Retina (tissue), 1 donor: Measurements from ENCODE around the gene AKAP7.

Experiments used
- DNase-seq: peaks from one replicate; pipeline ENCODE4 v3.0.0-alpha.2; 2016

The AKAP7 gene

GRCh38 chr6:131134980-131135243 is 355 bp upstream of the AKAP7 start:
- DNase-seq, result no peak

- DNase-seq, result no peak
Measured at GRCh38 chr6:131136021-131136786, 937 bp downstream of the AKAP7 start.

DNA sequence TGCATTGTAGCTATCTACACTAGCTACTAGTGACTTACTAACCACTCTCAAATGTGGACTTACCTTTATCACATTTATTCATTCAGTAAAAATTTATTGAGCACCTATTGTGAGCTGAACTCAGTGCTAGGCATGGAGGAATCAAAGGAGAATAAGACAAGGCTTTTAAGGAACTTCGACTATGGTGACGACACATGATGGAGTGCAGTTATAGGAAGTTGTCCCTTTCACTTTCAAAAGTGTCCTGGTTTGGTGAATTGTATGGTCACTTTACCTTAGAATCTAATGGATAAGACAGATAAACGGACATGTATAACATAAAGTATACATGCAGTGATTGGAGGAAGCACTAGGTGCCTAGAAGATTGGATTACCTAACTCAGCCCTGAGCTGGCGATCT is 4.3 kb downstream of the AKAP7 start:
- DNase-seq, result no peak

DNA sequence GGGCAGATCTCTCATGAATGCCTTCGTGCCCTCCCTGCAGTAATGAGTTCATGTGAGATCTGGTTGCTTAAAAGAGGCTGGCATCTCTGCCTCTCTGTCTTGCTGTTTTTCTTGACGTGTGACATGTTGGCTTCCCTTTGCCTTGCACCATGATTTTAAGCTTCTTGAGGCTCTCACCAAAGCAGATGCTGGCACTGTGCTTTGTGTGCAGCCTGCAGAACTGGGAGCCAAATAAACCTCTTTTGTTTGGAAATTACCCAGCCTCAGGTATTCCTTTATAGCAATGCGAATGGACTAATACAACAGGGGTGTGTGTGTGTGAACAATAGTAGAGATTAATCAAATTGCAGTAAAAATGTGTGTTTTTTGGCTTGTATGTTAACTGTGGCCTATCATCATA is 8.1 kb downstream of the AKAP7 start:
- DNase-seq, result no peak

GRCh38 chr6:131146865-131147264 is 11.6 kb downstream of the AKAP7 start:
- no peak for DNase-seq

DNA sequence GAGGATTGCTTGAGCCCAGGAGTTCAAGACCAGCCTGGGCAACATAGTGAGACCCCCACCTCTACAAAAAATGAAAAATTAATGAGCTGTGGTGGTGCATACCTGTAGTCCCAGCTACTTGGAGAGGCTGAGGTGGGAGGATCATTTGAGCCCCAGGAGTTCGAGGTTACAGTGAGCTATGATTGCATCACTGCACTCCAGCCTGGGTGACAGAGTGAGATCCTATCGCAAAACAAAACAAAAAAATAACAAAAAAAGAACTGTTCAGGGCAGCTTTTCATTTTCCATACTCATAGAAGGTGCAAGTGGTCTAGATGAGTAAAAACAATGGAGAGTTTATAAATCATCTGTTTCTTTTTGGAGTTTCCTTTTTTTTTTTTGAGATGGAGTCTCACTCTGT is 21.1 kb downstream of the AKAP7 start:
- no peak for DNase-seq

DNA sequence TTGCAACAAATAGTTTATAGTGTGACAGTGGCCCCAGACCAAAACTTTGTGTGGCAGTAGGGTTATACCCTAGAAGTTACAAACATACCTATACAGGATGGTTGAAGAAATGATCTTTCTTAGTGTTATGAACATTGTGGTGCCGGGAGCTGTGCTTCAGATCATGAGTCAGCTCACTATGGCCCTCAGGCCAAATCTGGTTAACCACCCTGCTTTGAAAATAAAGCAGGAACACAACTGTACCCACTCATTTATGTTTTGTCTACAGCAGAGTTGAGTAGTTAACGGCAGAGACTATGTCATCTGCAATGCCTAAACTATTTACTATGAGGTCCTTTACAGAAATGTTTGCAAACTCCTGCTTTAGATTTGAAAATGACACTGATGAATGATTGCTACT is 24.3 kb downstream of the AKAP7 start:
- DNase-seq, result no peak

DNA sequence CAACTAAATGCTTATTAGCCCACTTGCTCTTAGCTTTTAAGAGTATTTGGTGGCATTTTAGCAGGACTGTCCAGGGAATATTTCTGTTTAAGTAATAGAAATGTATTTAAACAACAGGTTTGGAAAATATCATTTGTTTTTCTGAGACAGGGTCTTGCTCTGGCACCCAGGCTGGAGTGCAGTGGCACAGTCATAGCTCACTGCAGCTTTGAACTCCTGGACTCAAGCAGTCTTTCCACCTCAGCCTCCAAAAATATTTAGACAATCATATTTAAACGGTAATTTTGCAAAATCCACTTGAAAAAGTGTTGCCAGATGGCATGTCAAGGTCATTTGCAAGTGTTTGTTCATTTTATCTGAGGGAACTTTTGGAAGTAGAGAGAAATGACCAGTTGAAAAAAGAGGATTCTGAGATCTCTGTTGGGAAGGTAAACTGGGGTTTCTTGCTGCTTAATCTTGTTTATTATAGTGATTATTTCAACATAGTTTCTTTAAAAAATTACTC is 25.0 kb downstream of the AKAP7 start:
- DNase-seq, result no peak

DNA sequence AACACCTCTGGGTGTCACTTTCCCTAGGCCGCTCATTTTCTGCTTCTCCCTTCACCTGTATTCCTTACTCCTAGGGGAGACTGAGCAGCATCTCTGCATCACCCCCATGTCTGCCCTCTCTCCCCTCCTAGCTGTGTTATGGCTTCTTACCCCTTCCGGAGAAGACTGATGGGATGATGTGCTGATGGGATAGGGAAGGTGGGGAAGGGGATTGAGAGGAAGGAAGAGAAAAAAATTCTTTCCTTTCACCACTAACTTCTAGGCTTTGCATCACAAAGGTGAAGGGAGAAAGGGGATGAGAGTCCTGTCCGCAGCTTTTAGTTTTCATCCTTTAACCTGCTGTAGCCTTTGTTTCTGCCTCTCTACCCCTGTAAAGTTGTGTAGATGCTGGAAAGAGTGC is 26.7 kb downstream of the AKAP7 start:
- no peak for DNase-seq

GRCh38 chr6:131163886-131164285 is 28.6 kb downstream of the AKAP7 start:
- no peak for DNase-seq

DNA sequence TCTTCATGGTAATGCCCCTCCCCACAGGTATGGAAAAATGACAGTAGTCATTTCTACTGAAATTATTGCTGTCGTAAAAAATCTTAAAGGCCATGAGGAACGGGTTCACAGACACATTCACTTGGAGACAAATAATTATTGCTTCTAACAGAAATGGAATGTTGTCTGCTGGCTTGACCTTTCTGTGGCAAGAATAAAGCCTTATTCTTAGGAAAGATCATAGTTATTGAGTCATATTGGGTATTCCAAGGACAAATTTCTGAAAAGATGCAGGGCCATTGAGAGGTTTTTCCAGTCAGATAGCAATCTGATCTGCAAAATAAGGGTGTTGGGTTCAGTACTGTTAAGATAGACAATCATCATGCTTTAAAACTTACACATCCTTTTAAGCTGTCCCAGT is 29.2 kb downstream of the AKAP7 start:
- DNase-seq, result no peak

DNA sequence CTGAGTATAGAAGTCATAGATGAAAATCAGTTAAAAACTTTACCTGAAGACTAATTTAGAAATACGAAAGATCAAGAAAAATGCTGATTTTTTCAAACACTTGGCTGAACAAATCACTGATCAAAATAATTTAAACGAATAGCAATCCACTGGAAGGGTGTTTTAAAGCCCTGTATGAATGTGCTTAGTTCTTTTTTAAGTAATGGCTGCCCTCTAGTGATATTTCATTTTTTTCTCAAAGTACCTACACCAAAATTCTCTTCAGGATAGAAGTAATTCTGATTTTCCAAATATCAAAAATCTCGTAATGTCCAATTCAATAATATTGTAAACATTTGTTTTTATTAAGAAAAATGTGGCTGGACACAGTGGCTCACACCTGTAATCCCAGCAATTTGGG is 32.5 kb downstream of the AKAP7 start:
- no peak for DNase-seq

DNA sequence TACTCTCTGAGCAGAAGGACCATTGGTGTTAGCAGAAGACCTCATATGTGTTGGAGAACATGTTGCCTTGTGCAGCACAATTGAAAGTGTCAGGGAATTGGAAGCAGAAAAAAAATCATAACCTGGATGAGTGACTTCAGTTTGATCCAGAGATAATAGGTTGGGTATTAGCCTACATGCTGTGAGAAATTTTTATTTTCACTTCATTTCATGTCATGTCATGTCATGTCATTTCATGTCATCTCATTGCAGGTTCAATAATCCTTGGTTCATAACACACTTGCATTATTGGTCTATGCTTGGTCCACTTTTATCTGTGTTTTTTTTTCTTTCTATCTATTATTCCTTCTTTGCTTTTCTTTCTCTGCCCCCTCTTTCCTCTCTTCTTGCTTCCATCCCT is 34.3 kb downstream of the AKAP7 start:
- no peak for DNase-seq

- DNase-seq, result no peak
Measured at GRCh38 chr6:131172222-131172621, 37.0 kb downstream of the AKAP7 start.

DNA sequence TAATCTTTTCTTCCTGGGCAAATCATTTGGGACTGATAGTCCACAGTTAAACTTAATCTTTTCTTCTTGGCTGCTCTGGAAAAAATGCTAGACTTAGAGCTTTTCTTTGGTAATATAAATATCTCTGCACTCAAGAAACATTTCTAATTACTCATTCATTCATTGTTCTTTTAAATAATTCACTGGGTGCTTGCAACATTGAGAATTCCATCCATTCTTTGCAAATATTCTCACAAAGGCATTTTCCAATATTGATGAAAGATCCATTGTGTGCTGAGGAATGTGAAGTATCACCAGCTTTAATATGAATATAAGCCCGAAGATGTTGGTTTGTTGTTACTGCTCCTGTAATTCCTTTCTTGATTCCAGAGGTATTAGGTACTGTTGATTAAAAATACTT is 38.4 kb downstream of the AKAP7 start:
- DNase-seq, result no peak

GRCh38 chr6:131175564-131175963 is 40.3 kb downstream of the AKAP7 start:
- no peak for DNase-seq

GRCh38 chr6:131177996-131178395 is 42.7 kb downstream of the AKAP7 start:
- no peak for DNase-seq

GRCh38 chr6:131182991-131183425 is 47.7 kb downstream of the AKAP7 start:
- peak; percentile 39 for DNase-seq

DNA sequence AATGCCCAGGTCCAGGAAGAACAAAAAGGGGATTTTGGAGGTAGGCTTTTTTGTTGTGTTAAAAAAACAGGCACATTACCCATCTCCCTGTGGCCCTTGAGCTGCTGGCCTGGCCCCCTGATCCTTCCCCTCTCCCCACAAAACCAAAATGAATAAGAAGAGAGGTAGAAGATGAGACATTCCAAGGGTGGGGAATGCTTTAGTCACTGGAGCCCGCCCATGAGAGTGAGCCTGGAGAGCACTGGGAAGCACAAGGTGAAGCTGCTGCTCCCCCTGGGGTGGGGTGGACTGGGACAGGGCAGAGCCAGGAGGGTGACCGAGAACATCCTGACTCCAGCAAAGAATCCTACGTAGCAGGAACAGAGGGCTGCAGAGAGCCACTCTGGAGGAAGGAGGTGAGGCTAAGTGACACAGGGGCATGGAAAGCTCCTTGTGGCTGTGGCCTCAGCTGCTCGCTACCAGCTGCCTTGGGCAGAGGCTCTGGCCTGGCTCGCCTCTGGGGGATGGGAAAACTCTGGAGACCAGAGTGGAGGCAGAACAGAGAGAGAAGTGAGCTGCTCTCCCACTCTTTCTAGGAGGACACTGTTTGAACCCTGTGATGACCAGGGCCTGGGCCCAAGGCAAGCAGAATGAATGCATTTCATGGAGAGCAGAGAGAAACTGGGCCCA is 48.3 kb downstream of the AKAP7 start:
- DNase-seq, result no peak

- DNase-seq, result no peak
Measured at GRCh38 chr6:131191590-131191989, 56.3 kb downstream of the AKAP7 start.

DNA sequence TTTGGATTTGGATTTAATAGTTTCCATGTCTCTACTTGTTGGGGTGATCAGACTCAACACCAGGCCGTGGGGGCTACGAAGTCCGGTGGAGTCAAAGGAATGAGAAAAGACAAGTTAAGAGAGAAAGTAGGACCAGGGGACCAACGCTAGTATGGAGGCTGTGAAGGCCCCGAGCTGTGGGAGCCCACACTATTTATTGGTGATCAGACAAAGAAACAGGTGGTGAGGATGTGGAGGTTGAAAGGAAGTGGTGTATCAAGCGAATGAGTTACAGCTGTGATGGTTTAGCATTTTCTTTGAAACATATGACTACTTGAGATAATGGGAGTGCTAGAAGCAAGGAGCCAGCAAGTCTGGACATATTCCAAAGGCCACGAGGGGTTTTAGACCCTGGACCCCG is 62.4 kb downstream of the AKAP7 start:
- no peak for DNase-seq

GRCh38 chr6:131199568-131200272 is 64.5 kb downstream of the AKAP7 start:
- DNase-seq, result peak; percentile 59

DNA sequence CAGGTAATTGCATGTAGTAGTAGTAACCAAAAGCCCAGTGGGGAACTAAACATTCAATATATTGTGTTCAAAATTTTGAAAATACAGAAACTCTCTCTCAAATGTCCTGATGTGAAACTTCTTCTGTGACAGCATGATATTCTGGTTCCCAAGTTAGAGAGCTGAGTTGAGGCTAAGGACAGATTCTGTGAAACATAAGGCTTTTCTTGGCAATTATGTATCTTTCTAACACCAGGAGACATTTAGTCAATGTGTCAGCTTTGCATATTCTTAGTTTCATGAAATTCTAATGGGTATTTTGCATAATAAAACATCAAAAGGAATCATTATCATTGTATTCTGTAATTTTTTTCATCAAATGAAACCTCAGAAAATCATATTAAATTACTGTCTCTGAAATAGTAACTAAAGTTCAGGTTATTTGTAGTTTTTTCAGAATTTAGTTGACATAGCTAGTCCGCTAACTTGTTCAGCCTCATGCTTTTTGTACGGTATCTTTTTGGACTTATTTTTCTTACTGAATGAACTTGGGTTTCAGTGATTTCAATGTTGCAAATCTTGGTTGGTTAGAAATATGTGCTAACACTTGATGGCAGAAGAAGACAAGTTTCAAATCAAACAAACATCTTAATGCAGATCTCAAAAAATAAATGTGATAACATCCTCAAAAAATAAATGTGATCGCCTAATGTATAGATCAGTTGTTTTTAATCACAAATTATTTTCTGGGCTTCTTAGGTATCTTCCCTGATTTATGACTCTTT is 70.4 kb downstream of the AKAP7 start:
- no peak for DNase-seq
